Measurements from ENCODE around the gene POP5. TPM values are rescaled to one million over a fixed set of nuclear protein-coding genes. Genes with fewer than 3 reads are reported as not detected.
"Not testable (repeated sequence)": the region's sequence is repeated elsewhere in the genome, so short reads cannot be mapped to it uniquely, and the experiment has no call there.

Gene POP5
- total RNA-seq, 5 donors from 2014 or later (not counting 1 experiment from before 2014, with no cell fraction given): 40.6 to 69.0 (median 63.1) TPM

DNA sequence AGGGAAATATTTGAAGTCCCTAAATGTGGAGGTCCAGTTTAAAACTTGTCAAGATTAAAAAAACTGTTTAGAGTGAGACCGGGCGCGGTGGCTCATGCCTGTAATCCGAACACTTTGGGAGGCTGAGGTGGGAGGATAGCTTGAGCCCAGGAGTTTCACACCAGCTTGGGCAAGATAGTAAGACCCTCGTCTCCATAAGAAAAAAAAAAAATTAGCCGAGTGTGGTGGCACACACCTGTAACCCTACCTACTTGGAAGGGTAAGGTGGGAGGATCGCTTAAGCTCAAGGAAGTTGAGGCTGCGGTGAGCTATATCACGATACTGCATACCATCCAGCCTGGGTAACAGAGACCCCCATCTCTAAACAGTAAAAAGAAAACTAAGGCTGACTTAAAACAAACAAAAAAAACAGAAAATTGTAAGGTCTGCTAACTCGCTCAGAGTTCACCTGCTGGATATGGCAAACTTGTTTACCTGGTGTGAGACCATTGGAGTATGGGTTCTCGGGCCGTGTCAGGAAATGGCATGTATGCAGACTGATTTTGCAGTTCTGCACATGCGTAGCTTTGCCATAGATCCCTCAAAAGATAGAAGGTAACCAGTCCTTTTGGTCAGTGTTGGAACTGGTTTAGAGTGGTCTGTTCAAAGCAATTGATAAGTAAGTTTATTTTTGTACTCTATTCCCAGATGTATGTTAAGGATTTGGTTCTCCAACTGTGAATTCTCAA, 45.0 kb downstream of the POP5 start:
- peaks cover 63 to 67% (median 63%) of the 10 kb centered on the region in 3 donors for H3K4me1 Mint-ChIP-seq
- no peaks in the 10 kb centered on the region for H3K9me3 ChIP-seq
- H3K9me3 Mint-ChIP-seq: no peaks in the 10 kb centered on the region
- ATAC-seq (replicated peaks in 1 of 4) (peak; percentile 32 to 39 (median 37)), DNase-seq (peak in 24 of 35 experiments; percentile 9 to 59 (median 17))
- H3K27ac Mint-ChIP-seq: peak overlapping the region; percentile 85 to 92
- no peaks in the 10 kb centered on the region for H3K27me3 Mint-ChIP-seq
- ChIA-PET CTCF (interaction anchor here in 1 of 2 donors (1.0 to 1.2 kb wide), 2 partner anchors 25 to 45 kb away, joined by 3 to 5 read pairs; partner anchors contain the start of gene POP5), POLR2A (interaction anchor here in 1 of 2 donors (0.7 to 1.1 kb wide), 2 partner anchors 234 to 274 kb away, joined by 3 read pairs; partner anchors contain the start of gene SIRT4)
- H3K4me1 ChIP-seq (ENCODE audit: control insufficient read depth in 1 of 2, extremely low read depth in 1 of 2, insufficient read depth in 2 of 2, low read length in 2 of 2): peaks cover 39 to 46% of the 10 kb centered on the region in 2 experiments
- peaks cover 0 to 9% of the 10 kb centered on the region in 2 donors for H3K36me3 ChIP-seq (ENCODE audit: control insufficient read depth in 2 of 2, extremely low read depth in 1 of 2, insufficient read depth in 1 of 2, low read length in 1 of 2)
- H3K4me3 ChIP-seq (ENCODE audit: control insufficient read depth in 1 of 2, extremely low read depth in 1 of 2, low read length in 1 of 2): peak overlapping the region; percentile 80 to 89
- H3K27ac ChIP-seq (ENCODE audit: low read length): peak overlapping the region; percentile 56
- no peaks in the 10 kb centered on the region for H3K27me3 ChIP-seq (replicated peaks in 1 of 2; ENCODE audit: control insufficient read depth in 2 of 2, extremely low read depth in 1 of 2, insufficient read depth in 2 of 2, low read length in 1 of 2)
- H3K4me3 Mint-ChIP-seq: peak overlapping the region; percentile 91 to 97 (median 96)
- H3K36me3 Mint-ChIP-seq: peaks cover 6% of the 10 kb centered on the region
- 28% methylated on average over 8 of the region's 13 CpGs for WGBS (ENCODE audit: insufficient coverage)

DNA sequence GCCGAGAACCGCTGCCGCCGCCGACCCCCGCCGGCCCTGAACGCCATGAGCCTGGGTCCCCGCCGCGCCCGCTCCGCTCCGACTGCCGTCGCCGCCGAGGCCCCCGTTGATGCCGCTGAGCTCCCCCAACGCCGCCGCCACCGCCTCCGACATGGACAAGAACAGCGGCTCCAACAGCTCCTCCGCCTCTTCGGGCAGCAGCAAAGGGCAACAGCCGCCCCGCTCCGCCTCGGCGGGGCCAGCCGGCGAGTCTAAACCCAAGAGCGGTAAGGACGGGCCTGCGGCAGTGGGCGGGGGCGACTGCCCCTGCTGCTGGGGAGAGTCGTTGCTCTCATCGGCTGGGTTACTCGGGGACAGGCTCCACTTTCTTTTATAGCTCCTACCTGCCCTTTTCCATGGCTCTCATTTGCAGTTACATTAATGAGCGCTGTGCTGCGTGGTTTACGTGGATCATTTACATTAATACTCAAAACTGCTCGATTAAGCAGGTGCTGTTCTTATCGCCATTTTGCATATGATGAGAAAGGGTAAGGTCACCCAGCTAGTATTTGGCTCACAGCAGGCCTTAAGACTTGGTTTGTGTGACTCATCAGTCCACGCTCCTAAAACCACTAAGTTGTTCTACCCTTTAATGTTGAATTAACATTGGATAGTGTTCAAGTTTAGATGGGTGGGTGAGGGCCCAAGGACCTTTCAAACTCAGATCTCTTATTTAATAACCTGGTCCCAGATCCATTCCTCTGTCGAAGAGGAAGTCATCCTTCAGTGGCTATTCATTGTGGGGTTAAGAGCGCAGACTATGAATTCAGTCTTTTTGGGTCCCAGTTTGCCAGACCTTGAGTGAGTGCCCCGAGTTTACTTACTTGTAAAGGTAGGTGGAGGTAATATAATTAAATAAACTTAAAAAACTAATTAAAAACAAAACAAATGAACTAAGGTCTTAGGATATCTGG, 46.2 kb downstream of the POP5 start:
- ChIA-PET CTCF (interaction anchor here in 1 of 2 donors (0.5 to 1.0 kb wide), 2 partner anchors 96 to 233 kb away, joined by 4 read pairs; partner anchors contain the start of gene SIRT4), POLR2A (interaction anchor here (0.5 to 1.0 kb wide), 8 partner anchors 9 to 761 kb away, joined by 3 to 8 read pairs (median 4); partner anchors contain the start of genes CAMKK2 (in 1 of the 2) and POP5 (in 1 of the 2))
- Histone ChIP-seq H3K27ac (ENCODE audit: low read length) (peak overlapping the region; percentile 56), H3K36me3 (ENCODE audit: control insufficient read depth in 2 of 2, extremely low read depth in 1 of 2, insufficient read depth in 1 of 2, low read length in 1 of 2) (peaks cover 0 to 5% of the 10 kb centered on the region in 2 donors), H3K9me3 (no peaks in the 10 kb centered on the region), H3K4me1 (ENCODE audit: control insufficient read depth in 1 of 2, extremely low read depth in 1 of 2, insufficient read depth in 2 of 2, low read length in 2 of 2) (peaks cover 39 to 42% of the 10 kb centered on the region in 2 experiments), H3K27me3 (replicated peaks in 1 of 2; ENCODE audit: control insufficient read depth in 2 of 2, extremely low read depth in 1 of 2, insufficient read depth in 2 of 2, low read length in 1 of 2) (no peaks in the 10 kb centered on the region), H3K4me3 (ENCODE audit: control insufficient read depth in 1 of 2, extremely low read depth in 1 of 2, low read length in 1 of 2) (peak overlapping the region; percentile 80 to 89)
- peaks cover 6% of the 10 kb centered on the region for H3K36me3 Mint-ChIP-seq
- peak overlapping the region; percentile 89 to 92 for H3K27ac Mint-ChIP-seq
- peaks cover 53 to 58% (median 55%) of the 10 kb centered on the region in 3 donors for H3K4me1 Mint-ChIP-seq
- WGBS (ENCODE audit: insufficient coverage): 0% methylated on average over 40 of the region's 52 CpGs
- no peaks in the 10 kb centered on the region for H3K27me3 Mint-ChIP-seq
- no peaks in the 10 kb centered on the region for H3K9me3 Mint-ChIP-seq
- DNase-seq (peak in 33 of 35 experiments; percentile 17 to 65 (median 36)), ATAC-seq (replicated peaks in 1 of 4) (peak; percentile 51 to 61 (median 58))
- H3K4me3 Mint-ChIP-seq: peak overlapping the region; percentile 91 to 97 (median 96)

DNA sequence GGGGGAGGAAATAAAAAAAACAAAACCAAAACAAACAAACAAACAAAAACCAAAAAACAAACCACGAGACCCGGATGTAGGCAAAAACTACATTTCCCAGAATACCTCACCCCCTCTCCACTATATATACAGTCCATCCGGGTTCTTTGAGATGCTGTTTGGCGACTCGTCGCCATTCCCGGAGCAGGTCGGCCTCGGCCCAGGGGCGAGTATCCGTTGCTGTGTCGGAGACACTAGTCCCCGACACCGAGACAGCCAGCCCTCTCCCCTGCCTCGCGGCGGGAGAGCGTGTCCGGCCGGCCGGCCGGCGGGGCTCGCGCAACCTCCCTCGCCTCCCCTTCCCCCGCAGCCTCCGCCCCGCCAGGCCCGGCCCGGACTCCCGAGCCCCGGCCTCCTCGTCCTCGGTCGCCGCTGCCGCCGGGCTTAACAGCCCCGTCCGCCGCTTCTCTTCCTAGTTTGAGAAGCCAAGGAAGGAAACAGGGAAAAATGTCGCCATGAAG, 46.9 kb downstream of the POP5 start, which contains the start of gene RNF10:
TSS of gene RNF10 (plus strand) at position 154 of the 500 bp plus-strand sequence. CDS start 456 bp downstream, outside the sequence.
- WGBS (ENCODE audit: insufficient coverage): 0% methylated on average over 39 of the region's 43 CpGs
- H3K27me3 Mint-ChIP-seq: no peaks in the 10 kb centered on the region

DNA sequence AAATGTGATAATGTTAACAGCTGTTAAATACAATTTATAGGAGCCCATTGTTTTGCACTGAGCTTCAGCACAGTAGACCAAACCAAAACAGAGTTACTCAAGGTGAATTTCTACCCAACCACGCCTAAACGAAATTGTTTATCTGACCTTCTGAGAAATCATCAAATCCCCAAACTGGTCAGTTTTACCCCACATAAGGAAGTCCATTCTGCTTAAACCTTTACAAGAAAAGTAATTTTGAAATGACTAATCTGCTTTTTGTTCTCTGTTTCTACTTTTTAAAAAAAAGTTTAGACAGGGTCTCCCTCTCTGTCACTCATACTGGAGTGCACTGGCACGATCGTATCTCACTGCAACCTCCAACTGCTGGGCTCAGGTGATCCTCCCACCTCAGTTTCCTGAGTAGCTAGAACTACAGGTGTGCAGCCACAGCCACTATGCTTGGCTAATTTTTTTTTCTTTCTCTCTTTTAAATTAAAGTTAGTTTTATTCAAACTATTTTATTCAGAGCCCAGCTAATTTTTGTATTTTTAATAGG, 48.4 kb downstream of the POP5 start:
- no CpG with 5 or more reads among the region's 4 CpGs for WGBS (ENCODE audit: insufficient coverage)
- no peaks in the 10 kb centered on the region for H3K9me3 Mint-ChIP-seq
- Histone ChIP-seq H3K36me3 (ENCODE audit: control insufficient read depth in 2 of 2, extremely low read depth in 1 of 2, insufficient read depth in 1 of 2, low read length in 1 of 2) (peaks cover 0 to 2% of the 10 kb centered on the region in 2 donors), H3K27me3 (replicated peaks in 1 of 2; ENCODE audit: control insufficient read depth in 2 of 2, extremely low read depth in 1 of 2, insufficient read depth in 2 of 2, low read length in 1 of 2) (no peaks in the 10 kb centered on the region), H3K27ac (ENCODE audit: low read length) (no peak overlapping the region), H3K4me3 (ENCODE audit: control insufficient read depth in 1 of 2, extremely low read depth in 1 of 2, low read length in 1 of 2) (no peak overlapping the region), H3K9me3 (no peaks in the 10 kb centered on the region), H3K4me1 (ENCODE audit: control insufficient read depth in 1 of 2, extremely low read depth in 1 of 2, insufficient read depth in 2 of 2, low read length in 2 of 2) (peaks cover 28 to 36% of the 10 kb centered on the region in 2 experiments)
- ChIA-PET POLR2A (no interaction called here), CTCF (no interaction called here)
- H3K36me3 Mint-ChIP-seq: peaks cover 3% of the 10 kb centered on the region
- no peaks in the 10 kb centered on the region for H3K27me3 Mint-ChIP-seq
- ATAC-seq (replicated peaks in 1 of 4) (no peak), DNase-seq (no peak)
- no peak overlapping the region for H3K4me3 Mint-ChIP-seq
- H3K27ac Mint-ChIP-seq: peak overlapping the region in 1 of 2 donors; percentile 57
- H3K4me1 Mint-ChIP-seq: peaks cover 48 to 54% (median 52%) of the 10 kb centered on the region in 3 donors

More for the DNA sequence above, 46.9 kb downstream of the POP5 start, which contains the start of gene RNF10:
- H3K9me3 ChIP-seq: no peaks in the 10 kb centered on the region
- H3K27me3 ChIP-seq (replicated peaks in 1 of 2; ENCODE audit: control insufficient read depth in 2 of 2, extremely low read depth in 1 of 2, insufficient read depth in 2 of 2, low read length in 1 of 2): no peaks in the 10 kb centered on the region
- H3K36me3 Mint-ChIP-seq: peaks cover 4% of the 10 kb centered on the region
- peaks cover 54 to 58% (median 57%) of the 10 kb centered on the region in 3 donors for H3K4me1 Mint-ChIP-seq
- ChIA-PET CTCF (interaction anchor here in 1 of 2 donors (1.0 kb wide), 1 partner anchor 95 kb away, joined by 4 read pairs; no protein-coding TSS in a partner anchor), POLR2A (interaction anchor here (0.6 to 1.0 kb wide), 4 partner anchors 10 to 47 kb away, joined by 3 to 8 read pairs (median 4); partner anchors contain the start of gene POP5 (in 1 of the 2))
- peak within 1 kb of the TSS; percentile 80 to 89 for H3K4me3 ChIP-seq (ENCODE audit: control insufficient read depth in 1 of 2, extremely low read depth in 1 of 2, low read length in 1 of 2)
- peaks cover 39 to 40% of the 10 kb centered on the region in 2 experiments for H3K4me1 ChIP-seq (ENCODE audit: control insufficient read depth in 1 of 2, extremely low read depth in 1 of 2, insufficient read depth in 2 of 2, low read length in 2 of 2)
- H3K4me3 Mint-ChIP-seq: peak within 1 kb of the TSS; percentile 91 to 97 (median 96)
- peak within 1 kb of the TSS; percentile 56 for H3K27ac ChIP-seq (ENCODE audit: low read length)
- ATAC-seq (replicated peaks in 1 of 4) (peak; percentile 75 to 82 (median 77)), DNase-seq (peak; percentile 45 to 91 (median 64))
- H3K36me3 ChIP-seq (ENCODE audit: control insufficient read depth in 2 of 2, extremely low read depth in 1 of 2, insufficient read depth in 1 of 2, low read length in 1 of 2): peaks cover 0 to 5% of the 10 kb centered on the region in 2 donors
- H3K9me3 Mint-ChIP-seq: no peaks in the 10 kb centered on the region
- peak within 1 kb of the TSS; percentile 89 to 92 for H3K27ac Mint-ChIP-seq

DNA sequence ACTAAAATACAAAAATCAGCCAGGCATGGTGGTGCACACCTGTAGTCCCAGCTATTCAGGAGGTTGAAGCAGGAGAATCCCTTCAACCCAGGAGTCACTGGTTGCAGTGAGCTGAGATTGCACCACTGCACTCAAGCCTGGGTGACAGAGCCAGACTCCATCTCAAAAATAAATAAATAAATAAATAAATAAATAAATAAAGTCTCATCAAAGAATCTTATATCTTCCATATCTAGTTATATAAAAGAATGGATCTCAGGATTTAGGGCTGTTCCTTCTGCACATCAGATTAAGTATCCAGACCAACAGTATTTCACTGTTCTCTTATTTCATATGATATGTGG, 50.8 kb downstream of the POP5 start:
- H3K36me3 ChIP-seq (ENCODE audit: control insufficient read depth in 2 of 2, extremely low read depth in 1 of 2, insufficient read depth in 1 of 2, low read length in 1 of 2); DNase-seq; POLR2A ChIA-PET; H3K9me3 Mint-ChIP-seq; H3K36me3 Mint-ChIP-seq; H3K27me3 Mint-ChIP-seq; H3K27ac ChIP-seq (ENCODE audit: low read length); H3K27me3 ChIP-seq (replicated peaks in 1 of 2; ENCODE audit: control insufficient read depth in 2 of 2, extremely low read depth in 1 of 2, insufficient read depth in 2 of 2, low read length in 1 of 2); H3K27ac Mint-ChIP-seq; ATAC-seq (replicated peaks in 1 of 4); H3K9me3 ChIP-seq; H3K4me3 ChIP-seq (ENCODE audit: control insufficient read depth in 1 of 2, extremely low read depth in 1 of 2, low read length in 1 of 2); CTCF ChIA-PET: not testable (repeated sequence)
- H3K4me1 ChIP-seq (ENCODE audit: control insufficient read depth in 1 of 2, extremely low read depth in 1 of 2, insufficient read depth in 2 of 2, low read length in 2 of 2): peaks cover 8 to 20% of the 10 kb centered on the region in 2 experiments
- Mint-ChIP-seq H3K4me3 (peak overlapping the region; percentile 100), H3K4me1 (peaks cover 30 to 37% (median 33%) of the 10 kb centered on the region in 3 donors)

Measured in T-cell (primary cell).